HFFc6 (cell line): ENCODE data around the gene RPAP2. TPM values are rescaled to one million over a fixed set of nuclear protein-coding genes. Genes with fewer than 3 reads are reported as not detected.
"Not testable (repeated sequence)": the region's sequence is repeated elsewhere in the genome, so short reads cannot be mapped to it uniquely, and the experiment has no call there.

Source experiments
- DNase-seq: peaks from one replicate; pipeline ENCODE4 v3.0.0-alpha.2; 2018
- H3K27ac Mint-ChIP-seq: 2 replicates; pipeline ENCODE4 v1.8.0; 2020; ENCODE audit warnings: mild to moderate bottlenecking, mixed read lengths
- H3K27me3 Mint-ChIP-seq: 2 replicates; pipeline ENCODE4 v1.8.0; 2021; ENCODE audit warnings: mild to moderate bottlenecking, moderate library complexity, mixed read lengths; ENCODE audit not compliant: insufficient read depth
- H3K36me3 Mint-ChIP-seq: 2 replicates; pipeline ENCODE4 v1.8.0; 2021; ENCODE audit warnings: low read depth, mixed read lengths
- H3K4me1 Mint-ChIP-seq: 2 replicates; pipeline ENCODE4 v1.8.0; 2020; ENCODE audit warnings: low read depth, mixed read lengths
- H3K4me3 Mint-ChIP-seq: 2 replicates; pipeline ENCODE4 v1.8.0; 2020; ENCODE audit warnings: mild to moderate bottlenecking, moderate library complexity, mixed read lengths
- H3K9me3 Mint-ChIP-seq: 2 replicates; pipeline ENCODE4 v1.8.0; 2020; ENCODE audit warnings: mild to moderate bottlenecking, mixed read lengths
- CTCF ChIP-seq: fragments of 200-600 bp; sonication (generic); IDR thresholded peaks from 2 replicates; pipeline ENCODE4 v1.5.0; 2021; ENCODE audit warnings: antibody characterized with exemption, mild to moderate bottlenecking
- long read RNA-seq: library from polyadenylated mRNA; unstranded; transcript quantifications from one replicate; pipeline ENCODE4 v2.0.0, GENCODE V29; 2019
- total RNA-seq, 6 experiments: library from RNA; stranded (reverse); fragmentation: NEBNext Ultra II Directional; extraction: Animal tissue kit (Norgen Biotek cat#: 25700); gene quantifications; 2 replicates in 1 of 6; 3 replicates in 5 of 6; pipeline ENCODE4 v1.2.3, GENCODE V29; 2021

The RPAP2 gene
- 10 to 100 TPM; 18.4 to 24.8 (median 21.0) TPM for total RNA-seq
- long read RNA-seq, full-length matches to known transcripts = 2 of 9 reads
- long read RNA-seq, partial matches to known transcripts = 3 of 9 reads
- long read RNA-seq, other reads (novel, unspliced or antisense) = 4 of 9 reads

GRCh38 chr1:92298573-92299476 lies at the start of gene RPAP2, which contains the start of gene GLMN:
Gene RPAP2, plus strand, starts transcription at chr1:92299059. Its CDS starts 15 bp downstream, at chr1:92299074.
Gene GLMN, minus strand, starts transcription at chr1:92298987. Its CDS starts 988 bp downstream, at chr1:92297999.
- Mint-ChIP-seq H3K4me3 (peak within 1 kb of the TSS; percentile 98), H3K4me1 (peaks cover 37% of the 10 kb centered on the region), H3K36me3 (peaks cover 11% of the 10 kb centered on the region), H3K9me3 (no peaks in the 10 kb centered on the region), H3K27me3 (no peaks in the 10 kb centered on the region), H3K27ac (peak within 1 kb of the TSS; percentile 98)
- peak; percentile 17; the same call in 1 of the 2 replicates for TF ChIP-seq CTCF
- DNase-seq = peak; percentile 58

- peaks cover 49% of the 10 kb centered on the region for H3K36me3 Mint-ChIP-seq
- not testable (repeated sequence) for H3K27ac Mint-ChIP-seq
Measured at GRCh38 chr1:92254714-92255113, 44.1 kb upstream of the RPAP2 start.

GRCh38 chr1:92259350-92259749 lies 39.5 kb upstream of the RPAP2 start:
- Mint-ChIP-seq H3K36me3 (peaks cover 43% of the 10 kb centered on the region), H3K27me3 (no peaks in the 10 kb centered on the region), H3K4me3 (no peak overlapping the region; the same call in 1 of the 2 replicates), H3K9me3 (no peaks in the 10 kb centered on the region; the same call in 1 of the 2 replicates), H3K4me1 (peaks cover 11% of the 10 kb centered on the region), H3K27ac (no peak overlapping the region)
- no peak for DNase-seq
- TF ChIP-seq CTCF = no peak

More at GRCh38 chr1:92254714-92255113, 44.1 kb upstream of the RPAP2 start:
- H3K4me3 Mint-ChIP-seq, H3K4me1 Mint-ChIP-seq, H3K27me3 Mint-ChIP-seq, H3K9me3 Mint-ChIP-seq, DNase-seq: not testable (repeated sequence)

- no peaks in the 10 kb centered on the region for H3K27me3 Mint-ChIP-seq
- no peak overlapping the region for H3K27ac Mint-ChIP-seq
- H3K4me3 Mint-ChIP-seq = no peak overlapping the region
- H3K9me3 Mint-ChIP-seq = no peaks in the 10 kb centered on the region
- TF ChIP-seq CTCF = no peak
- DNase-seq = no peak
- H3K4me1 Mint-ChIP-seq = peaks cover 11% of the 10 kb centered on the region
- H3K36me3 Mint-ChIP-seq = peaks cover 14% of the 10 kb centered on the region
Measured at GRCh38 chr1:92262516-92262915, 36.3 kb upstream of the RPAP2 start.

- no peak overlapping the region for H3K27ac Mint-ChIP-seq
- H3K36me3 Mint-ChIP-seq = peaks cover 13% of the 10 kb centered on the region; the same call in 1 of the 2 replicates
- H3K9me3 Mint-ChIP-seq = no peaks in the 10 kb centered on the region
- H3K4me1 Mint-ChIP-seq = peaks cover 30% of the 10 kb centered on the region
- DNase-seq = no peak
- TF ChIP-seq CTCF = no peak
- H3K27me3 Mint-ChIP-seq = no peaks in the 10 kb centered on the region
- H3K4me3 Mint-ChIP-seq = no peak overlapping the region
Measured at GRCh38 chr1:92273039-92273438, 25.8 kb upstream of the RPAP2 start.

- DNase-seq = no peak
- Mint-ChIP-seq H3K36me3 (peaks cover 13% of the 10 kb centered on the region; the same call in 1 of the 2 replicates), H3K4me1 (peaks cover 30% of the 10 kb centered on the region), H3K4me3 (no peak overlapping the region), H3K27ac (peak overlapping the region; percentile 32; the same call in 1 of the 2 replicates), H3K27me3 (no peaks in the 10 kb centered on the region), H3K9me3 (no peaks in the 10 kb centered on the region)
- TF ChIP-seq CTCF = no peak
Measured at GRCh38 chr1:92274939-92275338, 23.9 kb upstream of the RPAP2 start.
